OCI-M2 (cell line): ENCODE measurements around the gene OR2F1.
A peak's percentile ranks its signal among the peaks of the same experiment; 100 is the strongest.

Source experiments
- DNase-seq: peaks from one replicate; lab custom pipeline; 2025; ENCODE audit not compliant: unreplicated experiment; lab: John Stamatoyannopoulos, UW

The OR2F1 gene

GRCh38 chr7:143954544-143954943 is at the start of gene OR2F1:
TSS of gene OR2F1 (plus strand) at chr7:143954844. CDS start at chr7:143959971, 5,127 bp downstream.
- DNase-seq, result no peak

GRCh38 chr7:143905509-143905908 is 49.1 kb upstream of the OR2F1 start:
- no peak for DNase-seq

DNA sequence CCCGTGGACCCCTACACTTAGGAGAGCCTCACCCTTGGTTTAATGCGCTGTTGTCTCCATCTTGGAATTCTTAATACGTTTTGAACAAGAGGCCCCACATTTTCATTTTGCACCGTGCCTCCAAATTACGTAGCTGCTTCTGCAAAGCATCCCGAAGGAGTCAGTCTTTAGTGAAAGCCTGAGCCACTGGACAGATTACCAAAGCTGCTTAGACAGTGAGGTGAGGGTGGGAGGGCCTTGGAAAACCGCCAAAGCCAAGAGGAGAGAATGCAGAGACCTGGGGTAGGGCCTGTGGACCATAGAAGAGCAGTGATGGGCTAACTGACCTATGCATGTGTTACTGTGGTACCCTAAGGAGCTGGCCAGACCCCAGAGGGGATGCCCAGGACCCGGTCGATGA is 48.5 kb upstream of the OR2F1 start:
- DNase-seq, result no peak

- no peak for DNase-seq
Observed at GRCh38 chr7:143906895-143907294, 47.7 kb upstream of the OR2F1 start.

DNA sequence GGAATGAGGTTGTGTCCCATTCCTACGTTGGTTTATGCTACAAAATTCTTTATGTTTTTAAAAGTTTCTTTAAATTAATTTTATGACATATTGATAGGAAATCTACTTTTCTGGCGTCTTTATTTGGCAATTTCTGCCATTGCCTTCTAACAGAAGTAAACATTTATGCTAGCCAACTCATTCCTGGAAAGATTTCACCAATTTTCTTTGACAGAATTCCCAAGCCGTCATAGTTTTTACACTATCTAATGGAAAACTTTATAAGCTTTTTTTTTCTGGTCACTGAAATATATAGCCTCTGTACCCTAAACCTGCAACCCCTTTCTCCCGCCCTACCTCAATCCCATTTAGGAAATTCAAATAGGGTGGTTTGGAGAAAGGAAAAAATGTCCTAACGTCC is 46.5 kb upstream of the OR2F1 start:
- DNase-seq, result no peak

GRCh38 chr7:143909863-143910262 is 44.8 kb upstream of the OR2F1 start:
- no peak for DNase-seq

GRCh38 chr7:143910473-143911248 is 44.0 kb upstream of the OR2F1 start:
- DNase-seq, result no peak

- no peak for DNase-seq
Observed at GRCh38 chr7:143913945-143914615, 40.6 kb upstream of the OR2F1 start.

GRCh38 chr7:143914938-143915652 is 39.5 kb upstream of the OR2F1 start:
- DNase-seq, result no peak

DNA sequence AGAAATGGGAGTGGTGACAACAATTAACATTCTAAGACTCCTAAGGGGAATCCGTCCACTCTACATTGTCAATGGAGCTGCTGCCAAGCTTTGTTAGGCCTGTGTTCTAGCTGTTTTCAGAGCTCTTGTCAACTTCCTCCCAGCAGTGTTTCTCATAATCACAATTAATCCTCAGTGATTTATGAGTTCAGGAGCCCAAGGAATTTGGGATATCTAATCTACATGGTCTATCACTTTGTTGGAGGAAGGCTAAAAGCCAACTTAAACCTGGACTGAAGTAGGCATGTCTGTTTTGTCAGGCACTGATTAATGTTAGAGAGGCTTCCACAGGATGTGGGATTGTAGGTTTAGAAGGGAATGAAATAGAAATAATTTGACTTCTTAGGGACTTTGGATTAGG is 29.8 kb upstream of the OR2F1 start:
- no peak for DNase-seq

GRCh38 chr7:143929224-143929920 is 25.3 kb upstream of the OR2F1 start:
- no peak for DNase-seq

DNA sequence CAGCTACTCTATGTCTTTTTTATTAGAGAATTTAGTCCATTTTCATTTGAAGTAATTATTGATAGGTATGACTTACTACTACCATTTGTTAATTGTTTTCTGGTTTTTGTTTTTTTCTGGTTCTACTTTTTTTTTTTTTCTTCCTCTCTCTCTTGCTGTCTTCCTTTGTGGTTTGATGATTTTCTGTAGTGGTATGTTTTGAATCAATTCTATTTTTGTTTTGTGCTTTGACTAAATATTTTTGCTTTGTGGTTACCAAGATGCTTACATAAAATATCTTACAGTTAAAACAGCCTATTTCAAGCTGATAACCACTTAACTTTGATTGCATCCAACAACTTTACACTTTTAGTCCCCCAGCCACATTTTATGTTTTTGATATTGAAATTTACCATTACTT is 22.9 kb upstream of the OR2F1 start:
- DNase-seq, result no peak

GRCh38 chr7:143934526-143935325 is 19.9 kb upstream of the OR2F1 start, which contains the start of gene OR2F2:
TSS of gene OR2F2 (plus strand) at chr7:143935233. CDS start at chr7:143935233, 0 bp downstream.
- DNase-seq, result no peak

DNA sequence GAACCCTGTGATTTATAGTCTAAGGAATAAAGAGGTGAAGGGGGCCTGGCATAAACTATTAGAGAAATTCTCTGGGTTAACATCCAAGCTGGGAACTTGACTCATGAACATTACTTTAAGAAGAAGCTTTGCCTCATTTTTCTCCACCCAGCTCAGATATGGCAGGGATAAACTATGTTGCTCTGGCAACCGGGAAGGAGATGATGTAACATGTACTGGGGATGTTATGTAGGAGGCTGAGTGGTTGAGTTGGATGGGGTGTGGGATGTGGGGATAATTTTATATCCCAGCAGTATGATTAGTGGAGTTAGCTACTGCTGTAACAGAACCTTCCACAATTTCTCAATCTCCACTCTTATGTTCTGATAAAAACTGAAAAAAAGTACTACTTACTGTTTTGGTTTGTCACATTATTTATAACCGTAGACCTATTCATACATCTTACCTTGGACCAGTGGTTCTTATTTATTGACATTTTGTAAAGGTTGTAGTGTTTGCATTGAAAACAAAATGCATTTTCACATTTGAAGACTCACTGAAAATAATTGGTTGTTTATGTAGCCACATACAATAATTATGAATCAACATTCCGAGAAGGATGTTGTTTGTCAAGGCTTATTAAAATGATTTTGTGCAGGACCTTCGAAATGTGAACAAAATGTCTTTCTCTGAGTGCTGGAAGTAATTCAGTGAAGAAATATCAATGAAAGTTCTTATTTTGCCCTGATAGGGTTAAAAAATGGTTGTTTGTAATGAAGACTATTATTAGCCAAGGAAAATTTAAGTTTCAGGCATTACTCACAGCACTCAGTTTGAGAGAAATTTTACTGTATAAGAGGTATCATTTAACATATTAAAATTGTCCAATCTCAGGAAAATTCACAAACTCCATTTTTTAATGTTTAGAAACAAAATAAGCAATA is 18.3 kb upstream of the OR2F1 start:
- no peak for DNase-seq

DNA sequence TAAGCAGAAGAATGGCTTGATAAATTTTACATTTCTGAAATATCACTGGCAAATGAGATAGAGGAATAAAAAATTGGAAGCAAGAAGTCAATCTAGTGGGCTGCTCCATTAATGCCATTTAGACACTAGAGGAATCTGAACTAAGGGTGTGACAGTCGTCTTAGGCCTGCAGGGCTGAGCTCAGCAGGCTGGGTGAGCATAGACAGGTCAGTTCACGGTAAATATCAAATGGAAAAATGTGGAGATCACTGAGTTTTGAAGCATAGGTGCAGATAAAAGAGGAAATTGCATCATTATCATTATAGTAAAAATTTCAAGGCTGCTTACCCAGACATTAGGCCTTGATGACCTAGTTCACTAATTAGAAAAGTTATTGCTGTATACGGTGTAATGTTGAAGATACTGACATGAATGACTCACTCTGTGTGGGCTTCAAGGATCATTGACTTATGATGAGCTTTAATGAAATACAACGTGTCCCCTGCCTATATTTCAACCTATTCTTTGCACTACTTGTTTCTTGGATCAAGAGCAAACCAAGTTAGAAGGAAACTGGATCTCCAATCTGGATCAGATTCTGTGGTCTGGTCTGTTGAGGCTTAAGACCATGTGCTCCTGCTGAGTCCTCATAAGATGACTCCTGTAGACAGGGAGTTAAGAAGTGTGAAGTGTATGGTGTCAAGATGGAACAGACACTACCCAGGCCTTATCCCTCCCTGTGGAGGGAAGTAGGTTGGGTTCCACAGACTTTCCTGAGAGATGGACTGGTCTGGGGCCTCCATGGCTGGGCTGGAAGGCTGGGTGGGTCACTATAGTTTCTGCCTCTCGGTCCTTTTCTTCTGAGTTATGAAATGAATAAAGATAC is 16.0 kb upstream of the OR2F1 start:
- no peak for DNase-seq

DNA sequence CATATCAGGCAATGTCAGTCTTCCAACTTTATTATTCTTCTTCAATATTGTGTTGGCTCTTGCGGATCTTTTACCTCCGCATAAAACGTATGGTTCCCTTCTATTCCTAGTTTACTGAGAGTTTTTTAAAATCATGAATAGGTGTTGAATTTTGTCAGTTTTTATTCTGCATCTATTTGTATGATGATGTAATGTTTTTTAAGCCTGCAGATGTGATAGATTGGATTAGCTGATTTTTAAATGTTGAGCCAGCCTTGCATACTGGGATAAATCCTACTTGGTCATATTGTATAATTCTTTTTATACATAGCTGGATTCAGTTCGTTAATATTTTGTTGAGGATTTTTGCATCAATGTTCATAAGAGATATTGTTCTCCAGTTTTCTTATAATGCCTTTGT is 9.2 kb upstream of the OR2F1 start:
- DNase-seq, result no peak

GRCh38 chr7:143947111-143947510 is 7.5 kb upstream of the OR2F1 start:
- no peak for DNase-seq

DNA sequence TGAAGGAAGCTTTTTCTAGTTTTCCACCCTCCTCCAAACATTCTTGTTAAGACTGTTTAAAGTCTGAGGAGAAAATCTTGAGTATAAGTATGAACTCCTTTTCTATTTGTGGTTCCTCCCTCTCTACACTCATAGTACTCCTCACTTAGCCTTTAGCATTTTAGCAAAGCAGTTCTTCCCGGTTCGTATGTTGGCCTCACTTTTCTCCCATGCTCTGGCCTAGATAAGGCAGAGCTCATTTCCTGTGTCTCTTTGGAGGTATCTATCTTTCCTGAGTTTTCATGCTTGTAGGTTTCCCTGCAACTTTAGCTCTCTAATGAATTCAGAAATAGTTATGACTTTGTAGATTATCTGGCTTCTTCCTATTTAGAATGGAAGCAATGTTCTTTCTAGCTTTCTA is 5.9 kb upstream of the OR2F1 start:
- DNase-seq, result peak; percentile 43
